Hepatocyte (in vitro differentiated cells): Measurements from ENCODE around the gene KNOP1.

Experiments used
- EZH2 ChIP-seq: fragments of 200-600 bp; sonication (generic); IDR thresholded peaks from 2 replicates; pipeline ENCODE4 v1.6.1; 2016; ENCODE audit warnings: antibody characterized with exemption, mild to moderate bottlenecking, borderline replicate concordance
- EZH2phosphoT487 ChIP-seq: fragments of 200-600 bp; sonication (generic); IDR thresholded peaks from one replicate; pipeline ENCODE4 v1.6.1; 2018; ENCODE audit warnings: antibody characterized with exemption, mild to moderate bottlenecking, low read depth, moderate library complexity; ENCODE audit not compliant: unreplicated experiment, severe bottlenecking
- TF ChIP-seq, protein P1 (sequence below): fragments of 200-600 bp; sonication (generic); IDR thresholded peaks from 2 replicates; pipeline ENCODE4 v1.5.1; 2016; ENCODE audit warnings: antibody characterized with exemption, mild to moderate bottlenecking; ENCODE audit not compliant: poor library complexity

DNA sequence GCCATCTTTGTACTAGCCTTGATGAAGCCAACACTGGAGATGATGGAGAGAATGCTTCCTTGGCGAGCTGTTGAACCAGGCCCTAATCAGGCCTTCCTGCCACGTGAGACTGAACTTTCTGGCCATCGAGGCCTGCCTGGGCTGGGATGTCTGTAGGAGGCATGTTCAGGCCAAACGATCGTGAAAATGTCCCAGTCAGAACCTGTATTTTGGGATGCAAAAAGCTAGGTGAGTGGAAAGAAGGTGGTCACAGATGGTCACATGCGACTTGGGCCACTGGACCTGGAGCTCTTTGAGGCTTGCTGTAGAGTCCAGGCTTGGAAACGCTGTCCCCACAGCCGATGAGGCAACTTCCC lies 12.9 kb downstream of the KNOP1 start:
- TF ChIP-seq, protein P1, sequence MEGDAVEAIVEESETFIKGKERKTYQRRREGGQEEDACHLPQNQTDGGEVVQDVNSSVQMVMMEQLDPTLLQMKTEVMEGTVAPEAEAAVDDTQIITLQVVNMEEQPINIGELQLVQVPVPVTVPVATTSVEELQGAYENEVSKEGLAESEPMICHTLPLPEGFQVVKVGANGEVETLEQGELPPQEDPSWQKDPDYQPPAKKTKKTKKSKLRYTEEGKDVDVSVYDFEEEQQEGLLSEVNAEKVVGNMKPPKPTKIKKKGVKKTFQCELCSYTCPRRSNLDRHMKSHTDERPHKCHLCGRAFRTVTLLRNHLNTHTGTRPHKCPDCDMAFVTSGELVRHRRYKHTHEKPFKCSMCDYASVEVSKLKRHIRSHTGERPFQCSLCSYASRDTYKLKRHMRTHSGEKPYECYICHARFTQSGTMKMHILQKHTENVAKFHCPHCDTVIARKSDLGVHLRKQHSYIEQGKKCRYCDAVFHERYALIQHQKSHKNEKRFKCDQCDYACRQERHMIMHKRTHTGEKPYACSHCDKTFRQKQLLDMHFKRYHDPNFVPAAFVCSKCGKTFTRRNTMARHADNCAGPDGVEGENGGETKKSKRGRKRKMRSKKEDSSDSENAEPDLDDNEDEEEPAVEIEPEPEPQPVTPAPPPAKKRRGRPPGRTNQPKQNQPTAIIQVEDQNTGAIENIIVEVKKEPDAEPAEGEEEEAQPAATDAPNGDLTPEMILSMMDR = no peak
- TF ChIP-seq EZH2 = no peak
- TF ChIP-seq EZH2phosphoT487 = no peak
